HG02870 (cell line): ENCODE measurements around the gene RBMS3.
"Not testable (repeated sequence)": the region's sequence is repeated elsewhere in the genome, so short reads cannot be mapped to it uniquely, and the experiment has no call there.

Experiments used
- ATAC-seq: cut with Tn5 transposase; IDR thresholded peaks from one replicate; pipeline ENCODE4 v1.9.1; 2021; ENCODE audit warnings: mild to moderate bottlenecking, moderate library complexity; ENCODE audit not compliant: unreplicated experiment

RBMS3 gene

GRCh38 chr3:29382409-29382808 is 101.5 kb downstream of the RBMS3 start:
- ATAC-seq = no peak

- no peak for ATAC-seq
Observed at GRCh38 chr3:29382845-29383244, 102.0 kb downstream of the RBMS3 start.

GRCh38 chr3:29384640-29385039 is 103.8 kb downstream of the RBMS3 start:
- ATAC-seq = no peak

- no peak for ATAC-seq
Observed at GRCh38 chr3:29385046-29385830, 104.4 kb downstream of the RBMS3 start.

- ATAC-seq = no peak
Observed at GRCh38 chr3:29389362-29389761, 108.5 kb downstream of the RBMS3 start.

GRCh38 chr3:29392625-29393388 is 111.9 kb downstream of the RBMS3 start:
- no peak for ATAC-seq

- ATAC-seq = not testable (repeated sequence)
Observed at GRCh38 chr3:29393946-29394345, 113.1 kb downstream of the RBMS3 start.

GRCh38 chr3:29397406-29397805 is 116.5 kb downstream of the RBMS3 start:
- no peak for ATAC-seq

GRCh38 chr3:29398787-29399186 is 117.9 kb downstream of the RBMS3 start:
- no peak for ATAC-seq

GRCh38 chr3:29406291-29406832 is 125.5 kb downstream of the RBMS3 start:
- ATAC-seq = no peak

GRCh38 chr3:29408676-29409075 is 127.8 kb downstream of the RBMS3 start:
- ATAC-seq = no peak

- no peak for ATAC-seq
Observed at GRCh38 chr3:29409409-29409808, 128.5 kb downstream of the RBMS3 start.

GRCh38 chr3:29410220-29410619 is 129.3 kb downstream of the RBMS3 start:
- ATAC-seq = no peak

GRCh38 chr3:29410660-29411405 is 130.0 kb downstream of the RBMS3 start:
- no peak for ATAC-seq

- no peak for ATAC-seq
Observed at GRCh38 chr3:29412110-29412509, 131.2 kb downstream of the RBMS3 start.

GRCh38 chr3:29414468-29415224 is 133.8 kb downstream of the RBMS3 start:
- no peak for ATAC-seq

- ATAC-seq = no peak
Observed at GRCh38 chr3:29415482-29416223, 134.8 kb downstream of the RBMS3 start.

GRCh38 chr3:29416514-29416913 is 135.6 kb downstream of the RBMS3 start:
- no peak for ATAC-seq

- no peak for ATAC-seq
Observed at GRCh38 chr3:29420106-29420505, 139.2 kb downstream of the RBMS3 start.
